ENCODE results near the gene NTNG2. TPM values are rescaled to one million over a fixed set of nuclear protein-coding genes. Genes with fewer than 3 reads are reported as not detected.
"Not testable (repeated sequence)": the region's sequence is repeated elsewhere in the genome, so short reads cannot be mapped to it uniquely, and the experiment has no call there.

Gene NTNG2
- total and polyA plus RNA-seq, 2 donors = 1.7 TPM

DNA sequence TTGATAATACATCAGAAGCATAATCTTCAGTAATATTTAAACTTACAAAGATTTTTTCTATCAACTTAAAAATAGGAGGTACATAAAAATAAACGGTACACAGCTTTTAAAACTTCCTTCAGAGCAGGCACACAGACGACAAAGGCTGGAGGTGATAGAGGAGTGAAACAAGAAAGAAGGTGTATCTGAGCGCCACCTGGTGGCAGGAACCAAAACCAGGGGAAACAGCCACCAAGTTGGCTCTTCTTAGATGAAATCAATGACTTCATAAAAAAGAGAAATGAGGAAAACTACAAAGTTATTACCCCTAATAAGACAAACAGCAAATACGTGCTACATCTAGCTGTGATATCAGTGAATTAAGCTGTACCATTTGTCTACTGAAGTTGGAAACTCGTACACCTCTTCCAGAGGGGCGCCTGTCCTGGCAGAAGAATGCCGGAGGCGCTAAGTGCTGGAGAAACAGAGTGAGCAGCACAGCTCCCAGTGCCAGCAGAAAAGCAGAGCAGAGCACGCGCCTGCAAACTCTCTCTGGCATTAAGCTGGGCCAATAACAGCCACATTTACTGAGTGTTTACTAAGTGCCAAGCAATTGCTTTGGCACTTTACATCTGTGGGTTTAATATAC is 107.0 kb downstream of the NTNG2 start:
- Histone ChIP-seq H3K9me3 (ENCODE audit: control insufficient read depth in 2 of 2, insufficient read depth in 1 of 2, low read length in 1 of 2) (no peaks in the 10 kb centered on the region), H3K36me3 (ENCODE audit: control insufficient read depth in 2 of 2, insufficient read depth in 2 of 2, low read length in 1 of 2) (peaks cover 62 to 85% of the 10 kb centered on the region in 2 donors), H3K4me1 (ENCODE audit: control insufficient read depth in 2 of 2, insufficient read depth in 2 of 2, low read length in 2 of 2) (no peaks in the 10 kb centered on the region), H3K4me3 (ENCODE audit: low read length in 2 of 2) (no peak overlapping the region), H3K27me3 (ENCODE audit: control insufficient read depth in 2 of 2, insufficient read depth in 1 of 2, low read length in 1 of 2) (no peaks in the 10 kb centered on the region), H3K27ac (ENCODE audit: low read depth in 1 of 2, low read length in 1 of 2) (no peak overlapping the region)
- DNase-seq (ENCODE audit: low read depth in 6 of 9, low spot score in 9 of 9) = peak; percentile 30 to 79 (median 60)
- 66% methylated on average over 10 of the region's 10 CpGs for WGBS

DNA sequence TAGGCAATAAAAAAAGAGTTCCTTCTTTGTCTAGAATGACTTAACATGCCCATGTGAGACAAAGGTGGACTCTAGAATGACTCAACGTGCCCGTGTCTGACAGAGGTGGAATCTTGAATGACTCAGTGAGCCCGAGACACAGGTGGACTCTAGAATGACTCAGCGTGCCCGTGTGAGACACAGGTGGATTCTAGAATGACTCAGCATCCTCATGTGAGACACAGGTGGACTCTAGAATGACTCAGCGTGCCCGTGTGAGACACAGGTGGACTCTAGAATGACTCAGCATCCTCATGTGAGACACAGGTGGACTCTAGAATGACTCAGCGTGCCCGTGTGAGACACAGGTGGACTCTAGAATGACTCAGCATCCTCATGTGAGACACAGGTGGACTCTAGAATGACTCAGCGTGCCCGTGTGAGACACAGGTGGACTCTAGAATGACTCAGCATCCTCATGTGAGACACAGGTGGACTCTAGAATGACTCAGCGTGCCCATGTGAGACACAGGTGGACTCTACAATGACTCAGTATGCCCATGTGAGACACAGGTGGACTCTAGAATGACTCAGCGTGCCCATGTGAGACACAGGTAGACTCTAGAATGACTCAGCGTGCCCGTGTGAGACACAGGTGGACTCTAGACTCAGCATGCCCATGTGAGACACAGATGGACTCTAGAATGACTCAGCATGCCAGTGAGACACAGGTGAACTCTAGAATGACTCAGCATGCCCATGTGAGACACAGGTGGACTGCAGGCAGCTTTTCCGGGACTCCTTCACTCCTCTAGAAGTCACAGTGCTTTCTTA is 108.1 kb downstream of the NTNG2 start:
- H3K36me3 ChIP-seq (ENCODE audit: control insufficient read depth in 2 of 2, insufficient read depth in 2 of 2, low read length in 1 of 2) = peaks cover 59 to 81% of the 10 kb centered on the region in 2 donors
- H3K4me1 ChIP-seq (ENCODE audit: control insufficient read depth in 2 of 2, insufficient read depth in 2 of 2, low read length in 2 of 2); DNase-seq (ENCODE audit: low read depth in 6 of 9, low spot score in 9 of 9); H3K4me3 ChIP-seq (ENCODE audit: low read length in 2 of 2); H3K27me3 ChIP-seq (ENCODE audit: control insufficient read depth in 2 of 2, insufficient read depth in 1 of 2, low read length in 1 of 2); H3K27ac ChIP-seq (ENCODE audit: low read depth in 1 of 2, low read length in 1 of 2); H3K9me3 ChIP-seq (ENCODE audit: control insufficient read depth in 2 of 2, insufficient read depth in 1 of 2, low read length in 1 of 2): not testable (repeated sequence)
- 89% methylated on average over 10 of the region's 16 CpGs for WGBS

DNA sequence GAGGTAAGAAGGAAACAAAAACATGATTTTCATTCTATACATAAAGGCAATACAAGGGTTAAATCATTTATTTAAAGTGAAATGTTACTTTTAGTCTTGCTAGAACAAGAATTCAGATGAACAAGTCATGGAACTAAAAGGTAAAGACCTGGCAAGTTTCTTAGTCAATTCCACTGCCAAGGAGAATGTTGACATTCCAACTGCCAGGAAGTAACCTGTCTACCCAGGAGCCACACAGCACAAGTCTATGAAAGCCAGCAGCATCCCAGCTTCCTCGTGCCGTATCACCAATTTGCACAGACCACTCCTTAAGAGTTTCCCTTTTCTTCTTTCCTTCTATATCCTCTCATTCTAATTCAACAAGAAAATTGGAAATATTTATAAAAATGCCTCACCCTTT is 113.0 kb downstream of the NTNG2 start:
- Histone ChIP-seq H3K27me3 (ENCODE audit: control insufficient read depth in 2 of 2, insufficient read depth in 1 of 2, low read length in 1 of 2) (no peaks in the 10 kb centered on the region), H3K36me3 (ENCODE audit: control insufficient read depth in 2 of 2, insufficient read depth in 2 of 2, low read length in 1 of 2) (peaks cover 55 to 89% of the 10 kb centered on the region in 2 donors), H3K4me1 (ENCODE audit: control insufficient read depth in 2 of 2, insufficient read depth in 2 of 2, low read length in 2 of 2) (no peaks in the 10 kb centered on the region), H3K9me3 (ENCODE audit: control insufficient read depth in 2 of 2, insufficient read depth in 1 of 2, low read length in 1 of 2) (no peaks in the 10 kb centered on the region), H3K4me3 (ENCODE audit: low read length in 2 of 2) (no peak overlapping the region), H3K27ac (ENCODE audit: low read depth in 1 of 2, low read length in 1 of 2) (no peak overlapping the region)
- no peak for DNase-seq (ENCODE audit: low read depth in 6 of 9, low spot score in 9 of 9)
- 98% methylated on average over 2 of the region's 2 CpGs for WGBS

GRCh38 chr9:132283165-132283564 is 121.3 kb downstream of the NTNG2 start:
- Histone ChIP-seq H3K36me3 (ENCODE audit: control insufficient read depth in 2 of 2, insufficient read depth in 2 of 2, low read length in 1 of 2) (peaks cover 63 to 87% of the 10 kb centered on the region in 2 donors), H3K9me3 (ENCODE audit: control insufficient read depth in 2 of 2, insufficient read depth in 1 of 2, low read length in 1 of 2) (no peaks in the 10 kb centered on the region), H3K4me3 (ENCODE audit: low read length in 2 of 2) (no peak overlapping the region), H3K27me3 (ENCODE audit: control insufficient read depth in 2 of 2, insufficient read depth in 1 of 2, low read length in 1 of 2) (no peaks in the 10 kb centered on the region), H3K27ac (ENCODE audit: low read depth in 1 of 2, low read length in 1 of 2) (no peak overlapping the region), H3K4me1 (ENCODE audit: control insufficient read depth in 2 of 2, insufficient read depth in 2 of 2, low read length in 2 of 2) (no peaks in the 10 kb centered on the region)
- no peak for DNase-seq (ENCODE audit: low read depth in 6 of 9, low spot score in 9 of 9)
- WGBS = 93% methylated on average over 4 of the region's 4 CpGs

GRCh38 chr9:132283863-132284262 is 122.0 kb downstream of the NTNG2 start:
- Histone ChIP-seq H3K36me3 (ENCODE audit: control insufficient read depth in 2 of 2, insufficient read depth in 2 of 2, low read length in 1 of 2) (peaks cover 61 to 85% of the 10 kb centered on the region in 2 donors), H3K4me1 (ENCODE audit: control insufficient read depth in 2 of 2, insufficient read depth in 2 of 2, low read length in 2 of 2) (no peaks in the 10 kb centered on the region), H3K4me3 (ENCODE audit: low read length in 2 of 2) (no peak overlapping the region), H3K9me3 (ENCODE audit: control insufficient read depth in 2 of 2, insufficient read depth in 1 of 2, low read length in 1 of 2) (no peaks in the 10 kb centered on the region), H3K27me3 (ENCODE audit: control insufficient read depth in 2 of 2, insufficient read depth in 1 of 2, low read length in 1 of 2) (no peaks in the 10 kb centered on the region), H3K27ac (ENCODE audit: low read depth in 1 of 2, low read length in 1 of 2) (no peak overlapping the region)
- 97% methylated on average over 7 of the region's 7 CpGs for WGBS
- no peak for DNase-seq (ENCODE audit: low read depth in 6 of 9, low spot score in 9 of 9)

GRCh38 chr9:132287256-132287760 is 125.5 kb downstream of the NTNG2 start:
- Histone ChIP-seq H3K4me1 (ENCODE audit: control insufficient read depth in 2 of 2, insufficient read depth in 2 of 2, low read length in 2 of 2) (no peaks in the 10 kb centered on the region), H3K9me3 (ENCODE audit: control insufficient read depth in 2 of 2, insufficient read depth in 1 of 2, low read length in 1 of 2) (no peaks in the 10 kb centered on the region), H3K27me3 (ENCODE audit: control insufficient read depth in 2 of 2, insufficient read depth in 1 of 2, low read length in 1 of 2) (no peaks in the 10 kb centered on the region), H3K36me3 (ENCODE audit: control insufficient read depth in 2 of 2, insufficient read depth in 2 of 2, low read length in 1 of 2) (peaks cover 50 to 68% of the 10 kb centered on the region in 2 donors), H3K27ac (ENCODE audit: low read depth in 1 of 2, low read length in 1 of 2) (no peak overlapping the region), H3K4me3 (ENCODE audit: low read length in 2 of 2) (no peak overlapping the region)
- DNase-seq (ENCODE audit: low read depth in 6 of 9, low spot score in 9 of 9) = no peak
- 98% methylated on average over 3 of the region's 3 CpGs for WGBS

- Histone ChIP-seq H3K27me3 (ENCODE audit: control insufficient read depth in 2 of 2, insufficient read depth in 1 of 2, low read length in 1 of 2) (no peaks in the 10 kb centered on the region), H3K27ac (ENCODE audit: low read depth in 1 of 2, low read length in 1 of 2) (no peak overlapping the region), H3K9me3 (ENCODE audit: control insufficient read depth in 2 of 2, insufficient read depth in 1 of 2, low read length in 1 of 2) (no peaks in the 10 kb centered on the region), H3K4me3 (ENCODE audit: low read length in 2 of 2) (no peak overlapping the region), H3K4me1 (ENCODE audit: control insufficient read depth in 2 of 2, insufficient read depth in 2 of 2, low read length in 2 of 2) (no peaks in the 10 kb centered on the region), H3K36me3 (ENCODE audit: control insufficient read depth in 2 of 2, insufficient read depth in 2 of 2, low read length in 1 of 2) (peaks cover 43 to 59% of the 10 kb centered on the region in 2 donors)
- DNase-seq (ENCODE audit: low read depth in 6 of 9, low spot score in 9 of 9) = no peak
- 63% methylated on average over 1 of the region's 1 CpG for WGBS
These were observed 126.5 kb downstream of the NTNG2 start for GRCh38 chr9:132288361-132288760.

- Histone ChIP-seq H3K27ac (ENCODE audit: low read depth in 1 of 2, low read length in 1 of 2) (no peak overlapping the region), H3K9me3 (ENCODE audit: control insufficient read depth in 2 of 2, insufficient read depth in 1 of 2, low read length in 1 of 2) (no peaks in the 10 kb centered on the region), H3K4me3 (ENCODE audit: low read length in 2 of 2) (no peak overlapping the region), H3K36me3 (ENCODE audit: control insufficient read depth in 2 of 2, insufficient read depth in 2 of 2, low read length in 1 of 2) (peaks cover 40 to 55% of the 10 kb centered on the region in 2 donors), H3K27me3 (ENCODE audit: control insufficient read depth in 2 of 2, insufficient read depth in 1 of 2, low read length in 1 of 2) (no peaks in the 10 kb centered on the region), H3K4me1 (ENCODE audit: control insufficient read depth in 2 of 2, insufficient read depth in 2 of 2, low read length in 2 of 2) (no peaks in the 10 kb centered on the region)
- 95% methylated on average over 2 of the region's 2 CpGs for WGBS
- DNase-seq (ENCODE audit: low read depth in 6 of 9, low spot score in 9 of 9) = no peak
These were observed 127.1 kb downstream of the NTNG2 start for GRCh38 chr9:132288966-132289365.

DNA sequence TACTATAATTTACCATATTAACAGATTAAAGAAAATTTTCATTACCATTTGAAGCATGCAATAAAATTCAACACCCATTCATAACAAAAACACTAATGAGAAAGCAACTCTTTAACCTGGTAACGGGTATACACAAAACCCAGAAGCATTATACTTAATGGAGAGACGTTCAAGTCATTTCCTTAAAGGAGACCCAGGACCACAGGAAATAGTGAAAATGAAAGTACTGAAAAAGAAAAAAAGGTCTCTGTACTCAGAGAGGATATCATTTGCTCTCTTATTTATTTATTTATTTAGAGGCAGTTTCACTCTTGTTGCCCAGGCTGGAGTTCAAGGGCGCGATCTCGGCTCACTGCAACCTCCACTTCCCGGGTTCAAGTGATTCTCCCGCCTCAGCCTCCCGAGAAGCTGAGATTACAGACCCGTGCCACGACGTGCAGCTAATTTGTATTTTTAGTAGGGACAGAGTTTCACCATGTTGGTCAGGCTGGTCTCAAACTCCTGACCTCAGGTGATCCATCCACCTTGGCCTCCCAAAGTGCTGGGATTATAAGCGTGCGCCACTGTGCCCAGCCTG is 131.4 kb downstream of the NTNG2 start:
- Histone ChIP-seq H3K4me3 (ENCODE audit: low read length in 2 of 2) (no peak overlapping the region), H3K4me1 (ENCODE audit: control insufficient read depth in 2 of 2, insufficient read depth in 2 of 2, low read length in 2 of 2) (no peaks in the 10 kb centered on the region), H3K27ac (ENCODE audit: low read depth in 1 of 2, low read length in 1 of 2) (no peak overlapping the region), H3K36me3 (ENCODE audit: control insufficient read depth in 2 of 2, insufficient read depth in 2 of 2, low read length in 1 of 2) (peaks cover 33 to 65% of the 10 kb centered on the region in 2 donors), H3K27me3 (ENCODE audit: control insufficient read depth in 2 of 2, insufficient read depth in 1 of 2, low read length in 1 of 2) (no peaks in the 10 kb centered on the region), H3K9me3 (ENCODE audit: control insufficient read depth in 2 of 2, insufficient read depth in 1 of 2, low read length in 1 of 2) (no peaks in the 10 kb centered on the region)
- no peak for DNase-seq (ENCODE audit: low read depth in 6 of 9, low spot score in 9 of 9)
- WGBS = 89% methylated on average over 13 of the region's 13 CpGs

Measured in thymus (tissue), 11 donors.